GM19372 (cell line): Measurements from ENCODE around the gene INSL3.
"Not testable (repeated sequence)": the region's sequence is repeated elsewhere in the genome, so short reads cannot be mapped to it uniquely, and the experiment has no call there.

Source experiments
- ATAC-seq: cut with Tn5 transposase; IDR thresholded peaks from one replicate; pipeline ENCODE4 v1.9.1; 2021; ENCODE audit warnings: mild to moderate bottlenecking, low read depth, moderate library complexity; ENCODE audit not compliant: unreplicated experiment

Gene INSL3

GRCh38 chr19:17790059-17790780 is 31.1 kb downstream of the INSL3 start:
- no peak for ATAC-seq

GRCh38 chr19:17788632-17789031 is 32.7 kb downstream of the INSL3 start:
- no peak for ATAC-seq

- ATAC-seq = no peak
These were observed 33.9 kb downstream of the INSL3 start for GRCh38 chr19:17787274-17787913.

GRCh38 chr19:17784201-17785008 is 36.9 kb downstream of the INSL3 start:
- no peak for ATAC-seq

- ATAC-seq = not testable (repeated sequence)
These were observed 37.6 kb downstream of the INSL3 start for GRCh38 chr19:17783721-17784120.

- no peak for ATAC-seq
These were observed 40.5 kb downstream of the INSL3 start for GRCh38 chr19:17780781-17781180.

- no peak for ATAC-seq
These were observed 42.1 kb downstream of the INSL3 start for GRCh38 chr19:17778968-17779929.

- no peak for ATAC-seq
These were observed 42.9 kb downstream of the INSL3 start for GRCh38 chr19:17778251-17778967.

- ATAC-seq = not testable (repeated sequence)
These were observed 43.5 kb downstream of the INSL3 start for GRCh38 chr19:17777840-17778239.

GRCh38 chr19:17775991-17776803 is 45.1 kb downstream of the INSL3 start:
- peak; percentile 79 for ATAC-seq

- ATAC-seq = no peak
These were observed 45.9 kb downstream of the INSL3 start for GRCh38 chr19:17775245-17775927.

- ATAC-seq = no peak
These were observed 49.1 kb downstream of the INSL3 start for GRCh38 chr19:17772172-17772571.

GRCh38 chr19:17770613-17771012 is 50.7 kb downstream of the INSL3 start:
- no peak for ATAC-seq

- ATAC-seq = no peak
These were observed 53.8 kb downstream of the INSL3 start for GRCh38 chr19:17767559-17767958.

GRCh38 chr19:17766543-17767131 is 54.7 kb downstream of the INSL3 start:
- no peak for ATAC-seq
